Psoas muscle (tissue), 8 donors: ENCODE data around the gene TAPT1. TPM values are rescaled to one million over a fixed set of nuclear protein-coding genes. Genes with fewer than 3 reads are reported as not detected.
"Not testable (repeated sequence)": the region's sequence is repeated elsewhere in the genome, so short reads cannot be mapped to it uniquely, and the experiment has no call there.

ENCODE experiments used
- ATAC-seq, 4 donors: fragments of 200-7000 bp; cut with Tn5 transposase; one replicate each; pipeline ENCODE4 v1.9.1; 2020; ENCODE audit warnings: moderate library complexity in 3 of 4, mild to moderate bottlenecking in 2 of 4
- DNase-seq, 2 donors: peaks; one replicate each; pipeline ENCODE4 v3.0.0-alpha.2; 2020
- H3K27ac ChIP-seq: fragments of 200-600 bp; one replicate; pipeline ENCODE4 v1.8.0; 2022
- H3K27me3 ChIP-seq, 3 donors: fragments of 200-600 bp in 1 of 3; one replicate each; pipeline versions ENCODE4 v1.6.1 to v1.8.0; 2013 to 2022; ENCODE audit warnings: low read length in 2 of 3, mild to moderate bottlenecking in 2 of 3, moderate library complexity in 1 of 3; ENCODE audit not compliant: insufficient read depth in 3 of 3
- H3K36me3 ChIP-seq, 2 donors: fragments of 200-600 bp in 1 of 2; one replicate each; pipeline versions ENCODE4 v1.6.1 to v1.8.0; 2013 to 2022; ENCODE audit warnings: low read depth in 1 of 2, mild to moderate bottlenecking in 1 of 2, moderate library complexity in 1 of 2; ENCODE audit not compliant: insufficient read depth in 1 of 2
- H3K4me1 ChIP-seq: fragments of 200-600 bp; one replicate; pipeline ENCODE4 v1.8.0; 2022
- H3K4me3 ChIP-seq: fragments of 200-600 bp; one replicate; pipeline ENCODE4 v1.8.0; 2022; ENCODE audit warnings: mild to moderate bottlenecking
- H3K9me3 ChIP-seq: fragments of 200-600 bp; one replicate; pipeline ENCODE4 v1.8.0; 2022
- WGBS, 3 donors: extraction: QIAGEN DNeasy Blood & Tissue Kit; methylation state at CpG; one replicate each; pipeline versions ENCODE4 v1.1.6 to v1.1.7; 2013; 5-methylcytosine and 5-hydroxymethylcytosine counted together
- intact Hi-C, 2 donors: fragments of 100-400 bp; cut with DNase I; formaldehyde crosslinking; loops; one replicate each; pipeline versions ENCODE4 v1.11.0 to v1.14.2; 2022
- polyA plus RNA-seq, 3 donors: library from polyadenylated mRNA; stranded (reverse); fragments of 200-250 nt; gene quantifications; one replicate each; pipeline ENCODE4 v1.2.3, GENCODE V29; 2013
- total RNA-seq, 4 donors: library from RNA; stranded (reverse); fragmentation: NEBNext Ultra II Directional in 2 of 4; extraction: Animal tissue kit (Norgen Biotek cat#: 25700) in 2 of 4; gene quantifications; one replicate each; pipeline versions ENCODE4 v1.2.1 to v1.2.4, GENCODE V29; 2021 to 2023
- TF ChIP-seq, protein P1 (sequence below): fragments of 200-600 bp; IDR thresholded peaks from one replicate; pipeline ENCODE4 v1.8.0; 2022; ENCODE audit warnings: antibody characterized with exemption
- donor health status: healthy with polysubstance abuse.
- donor health status: DM: no; HTN: no; CAD: no; lungs with moderate emphysema.
- donor health status: Bipolar disorder and iron deficiency.
- donor health status: healthy.
- donor health status: DM: yes; HTN: yes; CAD: no.
- donor health status: DM: no; HTN: no; CAD: no.
- donor health status: DM: no; HTN: no; CAD: no.
- donor health status: DM: yes; HTN: yes; CAD: no.

Gene TAPT1
- total and polyA plus RNA-seq, 7 donors: 14.2 to 101 (median 46.9) TPM

DNA sequence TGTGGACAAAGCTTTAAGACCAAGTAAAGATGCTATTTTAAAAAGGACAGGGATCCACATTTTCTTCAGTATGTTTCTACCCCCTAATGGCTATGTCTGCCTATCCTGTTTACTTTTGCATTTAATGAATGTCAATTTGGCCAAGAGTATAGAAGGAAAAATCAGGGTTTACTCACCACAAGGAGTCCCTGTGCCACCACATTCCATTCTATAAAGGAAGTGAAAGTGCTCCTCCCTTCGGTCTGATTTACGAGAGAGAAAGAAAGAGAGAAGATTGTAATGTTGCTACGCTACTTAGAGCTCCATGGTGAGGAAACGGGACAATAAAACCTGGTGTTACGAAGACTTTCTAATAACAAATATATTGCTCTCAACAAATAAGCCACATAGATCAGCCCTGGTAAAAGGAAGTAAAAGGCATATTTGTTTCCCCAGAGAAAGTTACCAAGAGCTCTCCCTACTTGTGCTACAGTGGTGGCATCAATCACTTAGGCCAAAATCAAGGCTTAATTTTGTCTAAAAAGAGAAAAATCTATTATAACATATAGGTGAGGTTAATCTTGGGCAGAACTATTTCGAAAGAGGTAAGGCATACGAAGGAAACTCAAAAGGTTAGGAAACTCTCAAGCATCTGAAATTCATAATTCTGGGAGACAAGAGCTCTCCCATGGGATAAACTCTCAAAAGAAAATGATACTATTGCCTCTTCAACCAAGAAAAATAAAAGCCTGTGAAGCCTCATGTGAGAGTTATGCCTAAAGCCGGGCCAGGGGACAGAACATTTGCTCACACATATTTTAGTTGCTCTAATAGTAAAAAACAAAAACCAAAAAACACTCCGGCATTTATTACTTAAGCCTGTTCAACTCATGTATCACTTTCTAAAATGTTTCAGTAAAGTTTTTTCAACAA, 29.5 kb downstream of the TAPT1 start:
- Histone ChIP-seq H3K36me3 (peaks cover 0 to 19% of the 10 kb centered on the region in 2 donors), H3K27me3 (no peaks in the 10 kb centered on the region), H3K9me3 (no peaks in the 10 kb centered on the region), H3K4me3 (peak overlapping the region; percentile 10), H3K27ac (peak overlapping the region; percentile 5), H3K4me1 (peaks cover 36% of the 10 kb centered on the region)
- intact Hi-C loops: loop anchor here (1.0 to 10.0 kb wide), 3 partner anchors 68 to 169 kb away; no protein-coding TSS in a partner anchor
- DNase-seq (no peak), ATAC-seq (peak; percentile 73 to 89 (median 82))
- TF ChIP-seq, protein P1, sequence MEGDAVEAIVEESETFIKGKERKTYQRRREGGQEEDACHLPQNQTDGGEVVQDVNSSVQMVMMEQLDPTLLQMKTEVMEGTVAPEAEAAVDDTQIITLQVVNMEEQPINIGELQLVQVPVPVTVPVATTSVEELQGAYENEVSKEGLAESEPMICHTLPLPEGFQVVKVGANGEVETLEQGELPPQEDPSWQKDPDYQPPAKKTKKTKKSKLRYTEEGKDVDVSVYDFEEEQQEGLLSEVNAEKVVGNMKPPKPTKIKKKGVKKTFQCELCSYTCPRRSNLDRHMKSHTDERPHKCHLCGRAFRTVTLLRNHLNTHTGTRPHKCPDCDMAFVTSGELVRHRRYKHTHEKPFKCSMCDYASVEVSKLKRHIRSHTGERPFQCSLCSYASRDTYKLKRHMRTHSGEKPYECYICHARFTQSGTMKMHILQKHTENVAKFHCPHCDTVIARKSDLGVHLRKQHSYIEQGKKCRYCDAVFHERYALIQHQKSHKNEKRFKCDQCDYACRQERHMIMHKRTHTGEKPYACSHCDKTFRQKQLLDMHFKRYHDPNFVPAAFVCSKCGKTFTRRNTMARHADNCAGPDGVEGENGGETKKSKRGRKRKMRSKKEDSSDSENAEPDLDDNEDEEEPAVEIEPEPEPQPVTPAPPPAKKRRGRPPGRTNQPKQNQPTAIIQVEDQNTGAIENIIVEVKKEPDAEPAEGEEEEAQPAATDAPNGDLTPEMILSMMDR: peak; percentile 38
- WGBS, 3 donors: 34 to 50% (median 39%) methylated on average over 9 of the region's 9 CpGs

DNA sequence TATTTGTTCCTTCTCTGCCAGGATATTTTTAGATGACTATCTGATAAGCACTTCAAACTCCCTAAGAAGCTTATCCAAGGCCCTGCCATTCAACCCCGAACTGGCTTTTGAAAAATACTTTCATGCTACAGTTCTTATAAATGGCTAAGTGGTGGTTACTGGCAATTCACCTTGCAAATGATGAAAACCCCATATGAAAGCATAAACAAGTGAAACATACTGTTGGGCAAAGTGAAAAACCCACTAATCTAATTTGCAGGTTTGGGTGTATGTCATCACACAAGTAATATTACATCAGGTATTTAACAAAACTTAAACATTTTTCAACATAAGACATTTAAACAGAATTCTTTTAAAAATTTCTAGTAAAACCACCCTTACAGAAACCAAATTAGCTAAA, 31.1 kb downstream of the TAPT1 start:
- peaks cover 36% of the 10 kb centered on the region for H3K4me1 ChIP-seq
- no peaks in the 10 kb centered on the region for H3K9me3 ChIP-seq
- H3K27me3 ChIP-seq: no peaks in the 10 kb centered on the region
- no peak overlapping the region for H3K4me3 ChIP-seq
- ATAC-seq (peak in 1 of 4 donors; percentile 23), DNase-seq (no peak)
- no peak overlapping the region for H3K27ac ChIP-seq
- WGBS, 3 donors: 44 to 62% (median 50%) methylated on average over 1 of the region's 1 CpG
- intact Hi-C loops: loop anchor here in 1 of 2 donors (5.0 to 10.0 kb wide), 2 partner anchors 70 to 168 kb away; no protein-coding TSS in a partner anchor
- TF ChIP-seq, protein P1: no peak
- peaks cover 0 to 20% of the 10 kb centered on the region in 2 donors for H3K36me3 ChIP-seq

DNA sequence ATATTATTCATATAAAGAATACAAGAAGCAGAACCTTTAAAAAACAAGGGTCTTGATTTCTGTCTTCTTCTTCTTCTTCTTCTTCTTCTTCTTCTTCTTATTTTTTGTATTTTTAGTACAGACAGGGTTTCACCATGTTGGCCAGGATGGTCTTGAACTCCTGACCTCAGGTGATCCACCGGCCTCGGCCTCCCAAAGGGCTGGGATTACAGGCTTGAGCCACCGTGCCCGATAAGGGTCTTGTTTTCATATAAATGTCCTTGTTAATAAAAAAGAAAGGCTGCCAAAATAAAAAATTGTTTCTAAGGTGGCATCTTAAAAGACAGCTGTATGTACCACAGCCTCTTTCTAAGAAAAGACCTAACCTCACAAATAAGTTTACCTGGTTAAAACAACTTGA, 31.5 kb downstream of the TAPT1 start:
- H3K4me1 ChIP-seq: peaks cover 36% of the 10 kb centered on the region
- ATAC-seq, H3K27ac ChIP-seq, H3K4me3 ChIP-seq, H3K9me3 ChIP-seq, DNase-seq, H3K27me3 ChIP-seq: not testable (repeated sequence)
- peaks cover 3 to 21% of the 10 kb centered on the region in 2 donors for H3K36me3 ChIP-seq
- intact Hi-C loops: loop anchor here in 1 of 2 donors (5.0 to 10.0 kb wide), 2 partner anchors 70 to 167 kb away; no protein-coding TSS in a partner anchor
- WGBS, 3 donors: 34 to 75% (median 39%) methylated on average over 4 of the region's 4 CpGs

DNA sequence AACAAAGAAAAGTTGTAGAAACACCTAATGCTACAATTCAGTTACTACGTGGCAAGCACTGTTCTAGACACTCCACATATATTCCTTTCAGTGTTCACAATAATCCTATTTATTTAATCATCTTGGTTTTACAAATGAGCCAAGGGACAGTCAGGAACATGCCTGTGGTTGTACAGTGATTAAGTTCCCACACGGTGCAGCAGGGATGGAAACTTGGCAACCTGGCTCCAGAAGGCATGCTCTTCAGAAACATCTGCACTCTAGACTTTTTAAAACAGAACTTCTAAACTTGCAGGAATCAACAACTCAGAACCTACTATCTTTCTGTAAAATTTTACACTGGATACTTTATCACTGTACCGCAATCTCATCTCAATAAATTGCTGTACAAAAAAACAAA, 32.1 kb downstream of the TAPT1 start:
- DNase-seq: no peak
- intact Hi-C loops: loop anchor here in 1 of 2 donors (10.0 kb wide), 1 partner anchor 71 kb away; no protein-coding TSS in a partner anchor
- 43 to 46% (median 45%) methylated on average over 3 of the region's 3 CpGs for WGBS, 3 donors
- TF ChIP-seq, protein P1: no peak
- no peaks in the 10 kb centered on the region for H3K9me3 ChIP-seq
- peaks cover 36% of the 10 kb centered on the region for H3K4me1 ChIP-seq
- ATAC-seq: peak in 3 of 4 donors; percentile 36 to 62 (median 43)
- H3K36me3 ChIP-seq: peaks cover 5 to 27% of the 10 kb centered on the region in 2 donors
- H3K27me3 ChIP-seq: no peaks in the 10 kb centered on the region
- no peak overlapping the region for H3K4me3 ChIP-seq
- H3K27ac ChIP-seq: no peak overlapping the region
